ENCODE data around the gene FCN1. TPM values are rescaled to one million over a fixed set of nuclear protein-coding genes. Genes with fewer than 3 reads are reported as not detected.

FCN1 gene
- total RNA-seq, 2 donors from 2014 or later = 0.92 to 0.95 TPM

DNA sequence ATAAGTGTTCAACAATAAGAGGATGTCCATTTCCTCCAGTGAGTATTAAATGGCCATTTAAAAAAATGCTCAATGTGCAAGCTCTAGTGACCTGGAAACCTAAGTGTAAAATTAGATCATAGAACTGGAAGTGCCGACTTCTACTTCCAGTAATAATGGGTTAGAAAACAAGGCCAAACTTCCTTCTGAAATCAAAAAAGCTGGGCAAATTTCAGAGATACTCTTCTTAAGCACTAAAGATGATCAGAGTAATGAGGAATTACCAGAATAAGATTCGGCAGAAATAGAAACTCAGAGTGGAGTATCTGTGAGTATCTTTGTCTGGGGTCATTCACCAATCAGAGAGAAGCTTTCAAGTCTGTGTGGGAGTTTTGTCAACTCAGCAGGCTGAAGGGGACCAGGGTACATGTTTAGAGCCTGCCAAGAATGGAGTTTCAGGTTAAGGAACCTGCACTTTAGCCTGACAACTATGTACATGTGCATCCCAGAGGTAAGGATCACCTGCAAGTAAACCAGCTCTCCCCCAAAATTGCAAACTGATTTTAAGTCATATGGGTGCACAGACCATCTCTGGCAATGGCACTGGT lies 20.0 kb downstream of the FCN1 start:
- ATAC-seq = no peak
- intact Hi-C loops (cut with DNase I, micrococcal nuclease) = no loop called here
- DNase-seq = no peak

GRCh38 chr9:134896834-134897583 lies 20.7 kb downstream of the FCN1 start:
- intact Hi-C loops (cut with DNase I, micrococcal nuclease) = no loop called here
- ATAC-seq = no peak
- no peak for DNase-seq

DNA sequence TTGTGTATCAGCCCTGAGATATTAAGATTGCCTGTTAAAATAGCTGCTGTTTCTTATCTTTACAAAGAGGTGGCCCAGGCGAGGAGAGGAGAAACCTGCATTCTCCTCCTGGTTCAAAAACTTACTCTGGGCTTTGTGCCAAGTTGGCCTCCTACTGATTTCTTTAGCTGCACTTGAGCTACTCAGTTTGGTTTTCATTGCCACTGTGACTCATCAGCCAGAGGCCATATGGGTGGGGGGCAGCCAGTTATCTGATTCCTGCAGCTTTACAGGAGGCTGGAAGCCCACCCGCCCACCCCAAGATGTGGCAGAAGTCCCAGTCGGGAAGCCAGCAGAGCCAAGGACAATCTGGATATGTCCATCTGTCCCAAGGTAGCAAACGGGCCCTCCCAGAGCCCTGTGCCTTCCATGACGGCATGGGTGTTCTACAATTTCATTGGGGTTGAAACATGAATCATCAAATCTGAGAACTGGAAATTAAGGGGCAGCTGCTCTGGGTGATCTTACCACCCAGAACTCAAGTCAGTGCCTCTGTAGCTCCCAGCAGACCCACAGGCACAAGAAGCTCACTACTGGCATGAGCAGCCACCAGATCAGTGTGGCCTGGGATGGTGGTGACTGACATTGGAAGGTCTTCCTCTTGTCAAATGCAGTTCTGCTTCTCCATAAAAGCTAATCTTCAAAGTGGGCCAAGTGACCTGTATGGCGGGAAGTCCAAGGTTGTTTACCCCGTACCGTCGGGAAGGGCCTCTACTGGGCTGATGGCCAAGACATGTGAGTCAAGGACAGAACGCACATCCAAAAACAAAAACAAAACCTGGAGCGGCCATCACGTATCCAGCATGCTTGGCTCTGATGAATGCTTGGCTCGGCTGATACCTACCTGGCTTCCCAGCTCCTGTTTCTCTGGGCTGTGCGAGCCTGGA lies 21.5 kb downstream of the FCN1 start:
- intact Hi-C loops (cut with DNase I, micrococcal nuclease) = no loop called here
- ATAC-seq = no peak
- no peak for DNase-seq

DNA sequence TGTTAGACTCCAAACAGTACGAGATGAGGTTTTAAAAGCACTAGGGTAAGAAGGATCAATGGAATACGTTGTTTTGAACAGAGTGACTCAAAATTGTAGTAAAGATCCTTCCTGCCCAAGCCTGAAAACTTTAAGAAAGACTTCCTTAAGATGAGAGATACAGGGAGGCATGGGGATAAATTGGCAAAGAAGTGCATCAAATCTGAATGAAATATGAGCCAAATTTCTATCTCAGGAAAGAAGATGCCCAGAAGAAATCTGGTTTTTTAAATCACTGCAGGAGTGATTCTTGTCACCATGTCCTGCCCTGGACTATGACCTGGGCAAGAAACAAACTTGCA lies 22.2 kb downstream of the FCN1 start:
- DNase-seq (no peak), ATAC-seq (no peak)
- intact Hi-C loops (cut with DNase I, micrococcal nuclease) = no loop called here

- intact Hi-C loops (cut with DNase I, micrococcal nuclease) = no loop called here
- DNase-seq = no peak
Measured at GRCh38 chr9:134895097-134895496, 22.6 kb downstream of the FCN1 start.

DNA sequence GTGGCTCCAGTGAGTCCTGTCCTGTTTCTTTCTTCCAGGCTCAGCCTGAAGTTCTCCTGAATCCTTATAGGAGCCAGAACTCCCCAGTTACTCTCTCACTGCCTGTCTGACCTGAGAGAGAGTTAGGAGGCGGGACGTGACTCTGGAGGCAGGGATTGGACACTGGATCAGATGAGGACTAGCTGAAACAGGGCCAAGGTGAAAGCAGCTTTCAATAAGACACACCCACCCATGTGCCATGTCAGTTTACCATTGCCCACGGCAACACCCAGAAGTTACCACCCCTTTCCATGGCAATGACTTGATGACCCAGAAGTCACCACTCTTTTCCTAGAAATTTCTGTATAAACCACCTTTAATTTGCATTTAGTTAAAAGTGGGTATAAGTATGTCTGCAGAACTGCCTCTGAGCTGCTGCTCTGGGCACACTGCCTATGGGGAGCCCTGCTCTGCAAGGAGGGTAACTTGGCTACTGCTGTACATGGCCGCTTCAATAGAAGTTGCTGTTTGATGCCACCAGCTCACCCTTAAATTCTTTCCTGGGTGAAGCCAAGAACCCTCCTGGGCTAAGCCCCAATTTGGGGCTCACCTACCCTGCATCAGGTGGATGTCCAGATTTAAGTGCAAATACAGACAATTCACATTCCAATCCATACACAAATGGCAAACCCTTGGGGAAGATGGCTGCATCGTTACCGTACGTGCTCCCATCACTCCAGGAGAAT lies 23.4 kb downstream of the FCN1 start:
- intact Hi-C loops (cut with DNase I, micrococcal nuclease) = no loop called here
- ATAC-seq (no peak), DNase-seq (no peak)

More at GRCh38 chr9:134895097-134895496, 22.6 kb downstream of the FCN1 start:
- ATAC-seq = no peak

DNA sequence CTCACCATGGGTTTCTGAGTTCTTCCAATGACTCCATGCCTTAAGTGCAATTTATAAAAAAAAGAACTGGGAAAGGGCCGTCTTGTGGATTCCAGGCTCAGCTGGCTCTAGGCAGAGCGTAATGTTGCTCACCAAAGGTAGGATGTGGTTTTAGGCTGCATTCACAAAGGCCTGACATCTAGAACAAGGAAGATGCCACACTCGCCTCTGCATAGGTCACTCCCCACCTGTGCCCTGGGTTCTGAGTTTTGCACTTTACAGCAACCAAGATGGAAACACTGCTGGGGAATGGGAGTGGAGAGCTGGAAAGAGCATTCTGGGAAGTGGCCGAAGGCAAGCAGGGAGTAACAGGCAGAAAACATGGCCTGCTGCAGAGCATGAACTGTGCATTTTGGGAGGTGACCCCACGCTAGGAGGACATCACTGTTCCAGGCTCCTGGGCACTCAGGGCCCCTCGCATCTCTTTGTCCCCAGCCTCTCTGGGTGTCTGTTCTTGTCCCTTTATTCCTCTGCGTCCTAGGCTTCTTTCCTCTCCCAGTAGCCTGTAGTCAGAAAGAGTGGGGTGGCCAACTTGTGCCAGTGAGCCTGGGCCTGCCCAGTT lies 24.8 kb downstream of the FCN1 start:
- ATAC-seq (no peak), DNase-seq (no peak)
- intact Hi-C loops (cut with DNase I, micrococcal nuclease) = no loop called here

GRCh38 chr9:134892221-134892620 lies 25.5 kb downstream of the FCN1 start:
- no peak for ATAC-seq
- intact Hi-C loops (cut with DNase I, micrococcal nuclease) = no loop called here
- no peak for DNase-seq

DNA sequence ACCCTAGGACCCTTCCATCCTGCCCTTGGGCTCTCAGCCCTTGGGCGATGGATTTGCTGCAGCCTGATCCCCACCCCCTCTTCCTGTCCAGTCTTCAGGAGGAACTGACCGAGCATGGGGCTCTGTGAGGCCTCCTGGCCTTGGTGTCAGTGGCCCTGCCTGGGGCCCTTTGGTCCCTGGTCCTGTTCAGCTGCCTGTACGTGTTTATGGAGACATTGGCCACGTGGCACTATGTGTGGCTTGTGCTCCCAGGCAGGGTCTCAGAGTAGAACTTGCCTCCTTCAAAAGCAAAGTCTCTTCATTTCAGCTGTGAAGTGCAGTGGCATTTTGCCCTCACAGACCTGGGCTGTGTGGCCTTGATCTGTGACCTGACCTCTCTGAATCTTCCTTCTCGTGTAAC lies 26.0 kb downstream of the FCN1 start:
- DNase-seq (no peak), ATAC-seq (no peak)
- intact Hi-C loops (cut with DNase I, micrococcal nuclease) = no loop called here

DNA sequence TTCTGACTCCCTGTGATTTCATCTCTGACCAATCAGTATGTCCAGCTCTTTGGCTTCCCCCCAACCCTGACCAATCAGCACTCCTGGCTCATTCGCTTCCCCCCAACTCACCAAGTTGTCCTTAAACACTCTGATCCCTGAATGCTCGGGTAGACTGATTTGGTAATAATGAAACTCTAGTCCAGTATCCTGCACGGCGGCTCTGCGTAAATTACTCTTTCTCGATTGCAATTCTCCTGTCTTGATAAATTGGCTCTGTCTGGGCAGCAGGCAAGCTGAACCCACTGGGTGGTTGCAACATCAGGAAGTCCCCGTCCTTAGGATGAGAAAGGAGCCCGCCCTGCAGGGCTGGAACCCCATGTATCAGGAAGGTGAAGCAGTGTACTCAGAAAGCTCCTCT lies 26.7 kb downstream of the FCN1 start:
- ATAC-seq (no peak), DNase-seq (no peak)
- intact Hi-C loops (cut with DNase I, micrococcal nuclease) = no loop called here

- ATAC-seq = no peak
Measured at GRCh38 chr9:134890155-134890495, 27.6 kb downstream of the FCN1 start.

GRCh38 chr9:134889386-134890154 lies 28.1 kb downstream of the FCN1 start:
- intact Hi-C loops (cut with DNase I, micrococcal nuclease) = no loop called here
- no peak for DNase-seq
- ATAC-seq = no peak

More at GRCh38 chr9:134890155-134890495, 27.6 kb downstream of the FCN1 start:
- intact Hi-C loops (cut with DNase I, micrococcal nuclease) = no loop called here
- DNase-seq = no peak

DNA sequence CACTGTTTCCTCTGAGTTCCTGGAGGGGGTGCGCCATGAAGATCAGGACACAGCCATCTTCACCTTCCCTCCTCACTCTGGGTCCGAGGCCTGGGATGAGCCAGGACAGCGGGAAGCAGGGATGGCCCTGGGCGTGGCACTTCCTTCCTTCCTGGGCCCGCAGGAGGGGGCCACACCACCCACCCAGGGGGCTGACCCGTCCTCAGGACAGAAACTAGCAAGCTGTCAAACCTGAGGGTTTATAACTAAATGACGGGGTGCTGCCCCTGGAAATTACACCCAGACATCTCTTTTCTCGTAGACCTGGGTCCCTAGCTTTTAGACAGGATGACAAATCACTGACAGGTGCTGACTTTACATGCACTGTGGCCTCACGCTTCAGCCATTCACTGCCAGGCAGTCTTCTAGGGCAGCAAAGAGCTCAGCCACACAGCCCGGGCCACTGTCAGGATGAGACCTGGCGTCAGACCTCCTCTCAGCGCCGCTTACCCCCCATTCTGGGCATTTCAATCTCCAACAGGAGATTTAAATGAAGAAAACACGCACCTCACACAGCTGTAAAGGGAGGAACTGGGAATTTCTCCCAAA lies 29.0 kb downstream of the FCN1 start:
- intact Hi-C loops (cut with DNase I, micrococcal nuclease) = no loop called here
- ATAC-seq = no peak
- DNase-seq = no peak

GRCh38 chr9:134887686-134888602 lies 29.8 kb downstream of the FCN1 start:
- ATAC-seq = no peak
- no peak for DNase-seq
- intact Hi-C loops (cut with DNase I, micrococcal nuclease) = no loop called here

GRCh38 chr9:134887219-134887618 lies 30.5 kb downstream of the FCN1 start:
- ATAC-seq = no peak
- DNase-seq = no peak
- intact Hi-C loops (cut with DNase I, micrococcal nuclease) = no loop called here

DNA sequence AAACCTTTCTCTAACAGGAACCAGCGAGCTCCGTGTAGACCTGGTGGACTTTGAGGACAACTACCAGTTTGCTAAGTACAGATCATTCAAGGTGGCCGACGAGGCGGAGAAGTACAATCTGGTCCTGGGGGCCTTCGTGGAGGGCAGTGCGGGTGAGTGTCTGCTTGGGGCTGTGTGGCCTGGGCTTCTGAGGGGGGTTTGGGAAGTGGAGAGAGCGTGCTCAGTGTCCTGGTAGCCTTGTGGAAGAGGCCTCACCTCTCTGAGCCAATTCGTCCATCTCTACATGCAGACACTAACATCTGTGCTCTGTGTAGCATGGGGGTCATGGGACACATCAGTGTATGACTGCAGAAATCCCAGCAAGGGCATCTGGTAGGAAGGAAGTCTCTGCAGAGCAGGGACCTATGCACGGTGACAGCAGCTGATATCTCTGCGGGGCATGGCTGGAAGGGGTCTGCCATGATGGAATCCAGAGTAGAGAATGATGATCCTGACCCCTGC lies 31.2 kb downstream of the FCN1 start:
- intact Hi-C loops (cut with DNase I, micrococcal nuclease) = no loop called here
- ATAC-seq (no peak), DNase-seq (no peak)

Data from left colon (tissue), 2 donors.